IMR-90 (cell line): ENCODE data around the gene FALEC. TPM values are rescaled to one million over a fixed set of nuclear protein-coding genes. Genes with fewer than 3 reads are reported as not detected.

Experiments used
- ATAC-seq: fragments of 200-7000 bp; cut with Tn5 transposase; 2 replicates; pipeline ENCODE4 v1.9.1; 2020; ENCODE audit warnings: low read depth, mild to moderate bottlenecking, moderate library complexity
- BruUV-seq: library from RNA; stranded (reverse); fragments of 400-500 nt; replicated peaks from 2 replicates; lab custom pipeline; 2021; lab: Mats Ljungman, UMichigan
- CTCF ChIA-PET: fragments of 300-600 bp; formaldehyde crosslinking; extraction: SDS; loops from one replicate; lab custom pipeline; 2021; ENCODE audit warnings: antibody characterized with exemption; lab: Yijun Ruan, JAX
- POLR2A ChIA-PET: fragments of 300-600 bp; sonication (Branson Sonifier 250); formaldehyde crosslinking; loops from one replicate; lab custom pipeline; 2022; ENCODE audit warnings: antibody characterized with exemption; ENCODE audit not compliant: unreplicated experiment; lab: Charles Lee
- DNase-seq: peaks from one replicate; pipeline ENCODE4 v3.0.0; 2013
- H2AFZ ChIP-seq: replicated peaks from 2 replicates; pipeline ENCODE3; 2013; ENCODE audit warnings: low read length, mild to moderate bottlenecking; ENCODE audit not compliant: poor library complexity
- H2AK5ac ChIP-seq: 2 replicates; pipeline ENCODE4 v1.6.1; 2013; ENCODE audit warnings: low read depth, low read length, inconsistent platforms
- H2AK9ac ChIP-seq: replicated peaks from 2 replicates; pipeline ENCODE3; 2013; ENCODE audit warnings: mild to moderate bottlenecking, low read depth, low read length, moderate library complexity; ENCODE audit not compliant: poor library complexity
- H2BK120ac ChIP-seq: 2 replicates; pipeline ENCODE4 v1.6.1; 2013; ENCODE audit warnings: low read depth, low read length, inconsistent platforms
- H2BK15ac ChIP-seq: 3 replicates; pipeline ENCODE4 v1.6.1; 2013; ENCODE audit warnings: low read depth, low read length, inconsistent platforms
- H2BK20ac ChIP-seq: 2 replicates; pipeline ENCODE4 v1.6.1; 2013; ENCODE audit warnings: low read depth, mild to moderate bottlenecking, inconsistent platforms, low read length, moderate library complexity
- H2BK5ac ChIP-seq: 2 replicates; pipeline ENCODE4 v1.6.1; 2013; ENCODE audit warnings: mild to moderate bottlenecking, low read depth, low read length, inconsistent platforms; ENCODE audit not compliant: poor library complexity, severe bottlenecking
- H3K14ac ChIP-seq: replicated peaks from 2 replicates; pipeline ENCODE4 v1.6.1; 2013; ENCODE audit warnings: low read depth, low read length, inconsistent platforms
- H3K18ac ChIP-seq: 2 replicates; pipeline ENCODE4 v1.6.1; 2013; ENCODE audit warnings: low read depth, low read length, control low read depth
- H3K23ac ChIP-seq: 2 replicates; pipeline ENCODE4 v1.6.1; 2013; ENCODE audit warnings: low read depth, low read length, inconsistent platforms
- H3K27ac ChIP-seq: 2 replicates; pipeline ENCODE4 v1.5.1; 2013; ENCODE audit warnings: mild to moderate bottlenecking, control low read depth, low read length; ENCODE audit not compliant: insufficient read depth
- H3K27me3 ChIP-seq: 2 replicates; pipeline ENCODE4 v1.6.1; 2013; ENCODE audit warnings: low read length; ENCODE audit not compliant: control insufficient read depth, insufficient read depth
- H3K36me3 ChIP-seq: 2 replicates; pipeline ENCODE4 v1.6.1; 2013; ENCODE audit warnings: low read length, mixed read lengths; ENCODE audit not compliant: control insufficient read depth, insufficient read depth
- H3K4ac ChIP-seq: 2 replicates; pipeline ENCODE4 v1.6.1; 2013; ENCODE audit warnings: low read depth, low read length, inconsistent platforms
- H3K4me1 ChIP-seq: 2 replicates; pipeline ENCODE4 v1.6.1; 2013; ENCODE audit warnings: low read length, mixed read lengths; ENCODE audit not compliant: control insufficient read depth, insufficient read depth
- H3K4me2 ChIP-seq: 2 replicates; pipeline ENCODE4 v1.6.1; 2013; ENCODE audit warnings: low read depth, mild to moderate bottlenecking, control low read depth, low read length, moderate library complexity
- H3K4me3 ChIP-seq: 2 replicates; pipeline ENCODE4 v1.5.1; 2013; ENCODE audit warnings: low read depth, mild to moderate bottlenecking, control low read depth, low read length, moderate library complexity; ENCODE audit not compliant: insufficient read depth
- H3K56ac ChIP-seq: 2 replicates; pipeline ENCODE4 v1.6.1; 2013; ENCODE audit warnings: low read length, inconsistent platforms; ENCODE audit not compliant: insufficient read depth; ENCODE audit errors: extremely low read depth
- H3K79me1 ChIP-seq, 2 experiments: 2 replicates each; pipeline ENCODE4 v1.6.1; 2013; ENCODE audit warnings: low read length in 2 of 2, inconsistent platforms in 1 of 2, low read depth in 1 of 2
- H3K9ac ChIP-seq: 2 replicates; pipeline ENCODE4 v1.6.1; 2013; ENCODE audit warnings: low read depth, low read length, control low read depth
- H3K9me1 ChIP-seq: 2 replicates; pipeline ENCODE4 v1.6.1; 2013; ENCODE audit warnings: low read length, inconsistent platforms; ENCODE audit not compliant: insufficient read depth
- H3K9me3 ChIP-seq: 2 replicates; pipeline ENCODE4 v1.6.1; 2013; ENCODE audit warnings: low read length; ENCODE audit not compliant: control insufficient read depth, insufficient read depth
- H4K20me1 ChIP-seq: 2 replicates; pipeline ENCODE4 v1.6.1; 2013; ENCODE audit warnings: low read length, inconsistent platforms; ENCODE audit not compliant: insufficient read depth
- H4K5ac ChIP-seq: 2 replicates; pipeline ENCODE4 v1.6.1; 2013; ENCODE audit warnings: mild to moderate bottlenecking, low read depth, low read length, control low read depth
- H4K8ac ChIP-seq, 2 experiments: 2 replicates each; pipeline ENCODE4 v1.6.1; 2013; ENCODE audit warnings: low read depth in 2 of 2, low read length in 2 of 2, control low read depth in 1 of 2, inconsistent platforms in 1 of 2
- H4K91ac ChIP-seq: 2 replicates; pipeline ENCODE4 v1.6.1; 2013; ENCODE audit warnings: low read depth, low read length, inconsistent platforms; ENCODE audit not compliant: insufficient read depth
- BHLHE40 ChIP-seq: fragments of 150-350 bp; IDR thresholded peaks from 2 replicates; pipeline ENCODE4 v1.6.1; 2016; ENCODE audit warnings: mild to moderate bottlenecking, low read depth, low read length
- CEBPB ChIP-seq: IDR thresholded peaks from 2 replicates; pipeline ENCODE4 v1.6.1; 2012; ENCODE audit warnings: low read depth, low read length, improper control_type of control experiment
- CHD1 ChIP-seq: IDR thresholded peaks from 2 replicates; pipeline ENCODE4 v1.6.1; 2012; ENCODE audit warnings: low read depth, low read length, improper control_type of control experiment
- CTCF ChIP-seq: conservative IDR thresholded peaks from 2 replicates; pipeline ENCODE4 v1.5.1; 2012; ENCODE audit warnings: mild to moderate bottlenecking, low read depth, low read length, improper control_type of control experiment
- ELK1 ChIP-seq: fragments of 150-350 bp; IDR thresholded peaks from 2 replicates; pipeline ENCODE4 v1.6.1; 2016; ENCODE audit warnings: low read depth, mild to moderate bottlenecking, low read length, moderate library complexity, borderline replicate concordance
- FOS ChIP-seq: fragments of 150-350 bp; IDR thresholded peaks from 2 replicates; pipeline ENCODE4 v1.6.1; 2016; ENCODE audit warnings: low read depth, low read length
- MAFK ChIP-seq: IDR thresholded peaks from 2 replicates; pipeline ENCODE4 v1.6.1; 2012; ENCODE audit warnings: low read depth, low read length, improper control_type of control experiment
- MAZ ChIP-seq: IDR thresholded peaks from 2 replicates; pipeline ENCODE4 v1.6.1; 2012; ENCODE audit warnings: low read depth, mild to moderate bottlenecking, low read length, improper control_type of control experiment, moderate library complexity, borderline replicate concordance
- MXI1 ChIP-seq: IDR thresholded peaks from 2 replicates; pipeline ENCODE4 v1.6.1; 2012; ENCODE audit warnings: low read depth, mild to moderate bottlenecking, low read length, moderate library complexity, borderline replicate concordance
- NFE2L2 ChIP-seq: fragments of 150-350 bp; IDR thresholded peaks from 2 replicates; pipeline ENCODE4 v1.6.1; 2016; ENCODE audit warnings: low read depth, mild to moderate bottlenecking, low read length
- POLR2A ChIP-seq: IDR thresholded peaks from 2 replicates; pipeline ENCODE4 v1.6.1; 2012; ENCODE audit warnings: mild to moderate bottlenecking, low read depth, low read length
- RAD21 ChIP-seq: IDR thresholded peaks from 2 replicates; pipeline ENCODE4 v1.6.1; 2012; ENCODE audit warnings: low read length, improper control_type of control experiment
- RCOR1 ChIP-seq: IDR thresholded peaks from 2 replicates; pipeline ENCODE4 v1.6.1; 2012; ENCODE audit warnings: mild to moderate bottlenecking, low read length, improper control_type of control experiment; ENCODE audit not compliant: insufficient replicate concordance
- RFX5 ChIP-seq: IDR thresholded peaks from 2 replicates; pipeline ENCODE4 v1.8.0; 2012; ENCODE audit warnings: low read depth, mild to moderate bottlenecking, low read length, moderate library complexity
- SMC3 ChIP-seq: fragments of 150-350 bp; IDR thresholded peaks from 2 replicates; pipeline ENCODE4 v1.6.1; 2016; ENCODE audit warnings: low read depth, mild to moderate bottlenecking, antibody characterized with exemption, low read length, moderate library complexity
- USF2 ChIP-seq: fragments of 150-350 bp; IDR thresholded peaks from 2 replicates; pipeline ENCODE4 v1.6.1; 2017; ENCODE audit warnings: mild to moderate bottlenecking, antibody characterized with exemption, low read length, low read depth
- WGBS, 2 experiments: methylation state at CpG; one replicate each; pipeline versions ENCODE4 v1.1.5 to v1.1.7; 2013; ENCODE audit warnings: missing lambda C conversion rate in 2 of 2; ENCODE audit not compliant: insufficient read length in 1 of 2; ENCODE audit errors: extremely low coverage in 2 of 2; 5-methylcytosine and 5-hydroxymethylcytosine counted together
- dilution Hi-C: fragments of 300-500 bp; cut with HindIII; formaldehyde crosslinking; loops from one replicate; pipeline ENCODE4 v1.14.3; 2018; ENCODE audit warnings: low sequenced_read_pairs; ENCODE audit not compliant: unreplicated experiment
- in situ Hi-C: fragments of 300-500 bp; cut with MboI; formaldehyde crosslinking; loops from 3 replicates; pipeline ENCODE4 v1.14.3; 2019; ENCODE audit warnings: low sequenced_read_pairs, inconsistent platforms, mixed read lengths
- intact Hi-C: fragments of 100-400 bp; cut with micrococcal nuclease; formaldehyde crosslinking; loops from 2 replicates; pipeline ENCODE4 v1.10.0; 2022
- polyA plus RNA-seq, 3 experiments: library from polyadenylated mRNA; depleted of rRNA; stranded (reverse); fragments of >200 nt; gene quantifications; 2 replicates each; pipeline ENCODE4 v1.2.3, GENCODE V29; 2012; ENCODE audit warnings: low replicate concordance in 1 of 3
- total RNA-seq: library from RNA; depleted of rRNA; stranded (reverse); fragments of >200 nt; gene quantifications from 2 replicates; pipeline ENCODE4 v1.2.3, GENCODE V29; 2012

FALEC gene
- total and polyA plus RNA-seq, 2 of the 4 experiments (the other 2 are of a cell fraction), result not detected

- Histone ChIP-seq H2AK9ac (no peak overlapping the region), H4K91ac (no peak overlapping the region), H2AFZ (no peak overlapping the region), H3K56ac (no peak overlapping the region), H2BK5ac (no peak overlapping the region), H3K9me1 (peaks cover 11% of the 10 kb centered on the region), H3K4me2 (no peak overlapping the region), H4K5ac (no peak overlapping the region), H3K4ac (no peak overlapping the region), H2AK5ac (no peak overlapping the region), H3K14ac (no peak overlapping the region), H3K4me3 (no peak overlapping the region), H2BK15ac (no peak overlapping the region), H3K36me3 (peaks cover 5% of the 10 kb centered on the region), H3K4me1 (peaks cover 17% of the 10 kb centered on the region), H3K9ac (no peak overlapping the region), H3K18ac (no peak overlapping the region), H4K20me1 (peaks cover 18% of the 10 kb centered on the region), H2BK20ac (no peak overlapping the region), H3K27me3 (no peaks in the 10 kb centered on the region), H3K23ac (no peak overlapping the region), H4K8ac (no peak overlapping the region), H3K79me1 (peaks cover 8 to 65% of the 10 kb centered on the region in 2 experiments), H3K9me3 (no peaks in the 10 kb centered on the region), H2BK120ac (no peak overlapping the region), H3K27ac (no peak overlapping the region)
- in situ Hi-C loops (loop anchor here (10.0 kb wide), 1 partner anchor 292 kb away; the partner anchor contains the start of gene APH1A), dilution Hi-C loops (no loop called here), intact Hi-C loops (no loop called here)
- WGBS, 2 experiments, result 90% methylated on average over 18 of the region's 26 CpGs; no CpG with 5 or more reads in 1 of the 2 experiments
- no peak for TF ChIP-seq BHLHE40
- no peak for TF ChIP-seq FOS
- TF ChIP-seq CHD1, result no peak
- no peak for TF ChIP-seq RFX5
- no peak for TF ChIP-seq CTCF
- no peak for TF ChIP-seq MAZ
- no peak for TF ChIP-seq RAD21
- TF ChIP-seq CEBPB, result no peak
- TF ChIP-seq SMC3, result no peak
- no peak for TF ChIP-seq ELK1
- no peak for TF ChIP-seq RCOR1
- no peak for TF ChIP-seq POLR2A
- TF ChIP-seq NFE2L2, result no peak
- no peak for TF ChIP-seq MXI1
- no peak for TF ChIP-seq USF2
- no peak for TF ChIP-seq MAFK
- CTCF ChIA-PET, result no interaction called here
- POLR2A ChIA-PET, result no interaction called here
- no TSS peak for BruUV-seq
- no peak for ATAC-seq
- no peak for DNase-seq
Measured at GRCh38 chr1:150557065-150557600, 41.6 kb downstream of the FALEC start.
